Breast epithelium (tissue), 4 donors: Measurements from ENCODE around the gene CDK5RAP2. TPM values are rescaled to one million over a fixed set of nuclear protein-coding genes. Genes with fewer than 3 reads are reported as not detected.

Experiments used
- DNase-seq, 2 donors: peaks; one replicate each; pipeline ENCODE4 v3.0.0-alpha.2; 2019; ENCODE audit warnings: low spot score in 2 of 2
- H3K27ac ChIP-seq, 2 donors: fragments of 200-600 bp; sonication (generic) in 1 of 2; one replicate each; pipeline ENCODE4 v1.5.1; 2016 to 2019; ENCODE audit warnings: mild to moderate bottlenecking in 1 of 2
- H3K27me3 ChIP-seq, 2 donors: fragments of 200-600 bp; sonication (generic) in 1 of 2; one replicate each; pipeline versions ENCODE4 v1.5.1 to v1.6.0; 2017 to 2019; ENCODE audit warnings: control low read depth in 1 of 2, mild to moderate bottlenecking in 1 of 2
- H3K36me3 ChIP-seq: fragments of 200-600 bp; one replicate; pipeline ENCODE4 v1.5.1; 2019
- H3K4me1 ChIP-seq, 2 donors: fragments of 200-600 bp; sonication (generic); one replicate each; pipeline ENCODE4 v1.5.1; 2016 to 2019; ENCODE audit warnings: control low read depth in 1 of 2
- H3K4me3 ChIP-seq, 3 donors: fragments of 200-600 bp; sonication (generic); 1 replicate in 2 of 3; 2 replicates in 1 of 3; pipeline ENCODE4 v1.5.1; 2016 to 2019; ENCODE audit warnings: mild to moderate bottlenecking in 3 of 3, moderate library complexity in 2 of 3
- H3K9me3 ChIP-seq, 2 donors: fragments of 200-600 bp; sonication (generic) in 1 of 2; one replicate each; pipeline ENCODE4 v1.5.1; 2016 to 2019; ENCODE audit warnings: control low read depth in 1 of 2
- POLR2A ChIP-seq: fragments of 450-650 bp; IDR thresholded peaks from one replicate; pipeline ENCODE4 v1.6.1; 2016; ENCODE audit warnings: antibody characterized with exemption, mild to moderate bottlenecking, moderate library complexity
- POLR2AphosphoS5 ChIP-seq, 3 donors: sonication (generic); formaldehyde crosslinking; IDR thresholded peaks; one replicate each; pipeline ENCODE4 v1.6.1; 2017; ENCODE audit warnings: antibody characterized with exemption in 3 of 3
- intact Hi-C: fragments of 100-400 bp; cut with DNase I; formaldehyde crosslinking; loops from one replicate; pipeline ENCODE4 v1.15.1; 2023; ENCODE audit warnings: low total_unique reads
- total RNA-seq, 3 donors: library from RNA; depleted of rRNA; stranded (reverse); fragments of >200 nt; gene quantifications; one replicate each; pipeline ENCODE4 v1.1.0, GENCODE V29; 2016
- TF ChIP-seq, protein P1 (sequence below), 3 donors: fragments of 450-650 bp; IDR thresholded peaks; one replicate each; pipeline ENCODE4 v1.5.1; 2016 to 2017; ENCODE audit warnings: antibody characterized with exemption in 3 of 3, mild to moderate bottlenecking in 3 of 3, moderate library complexity in 3 of 3

CDK5RAP2 gene
- total RNA-seq, 3 donors from 2014 or later: 44.5 to 77.4 (median 60.6) TPM

DNA sequence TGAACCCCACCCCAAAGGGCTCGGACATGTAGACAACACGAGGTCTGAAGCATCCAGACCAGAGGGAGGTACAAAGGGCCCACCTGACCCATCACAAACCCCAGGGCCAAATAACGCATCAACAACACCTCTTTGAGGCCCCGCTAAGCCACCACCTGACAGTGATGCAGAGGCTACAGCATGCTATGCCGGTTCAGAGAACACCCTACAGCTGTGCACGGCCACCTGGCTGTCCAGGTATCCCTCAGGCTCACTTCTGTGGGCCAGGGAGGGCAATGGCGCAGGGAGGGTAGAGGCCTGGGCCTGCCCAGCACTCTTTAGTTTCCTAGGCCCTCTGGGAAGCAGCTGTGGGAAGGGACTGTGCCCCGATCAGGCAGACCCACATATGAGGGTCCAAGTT, 190.1 kb downstream of the CDK5RAP2 start:
- Histone ChIP-seq H3K9me3 (no peaks in the 10 kb centered on the region), H3K4me3 (no peak overlapping the region), H3K27ac (peak overlapping the region in 1 of 2 donors; percentile 9), H3K4me1 (peaks cover 0 to 9% of the 10 kb centered on the region in 2 donors), H3K36me3 (no peaks in the 10 kb centered on the region), H3K27me3 (no peaks in the 10 kb centered on the region)
- intact Hi-C loops: no loop called here
- TF ChIP-seq POLR2A (no peak), POLR2AphosphoS5 (IDR thresholded peaks at IDR 0.05) (no peak)
- TF ChIP-seq, protein P1, sequence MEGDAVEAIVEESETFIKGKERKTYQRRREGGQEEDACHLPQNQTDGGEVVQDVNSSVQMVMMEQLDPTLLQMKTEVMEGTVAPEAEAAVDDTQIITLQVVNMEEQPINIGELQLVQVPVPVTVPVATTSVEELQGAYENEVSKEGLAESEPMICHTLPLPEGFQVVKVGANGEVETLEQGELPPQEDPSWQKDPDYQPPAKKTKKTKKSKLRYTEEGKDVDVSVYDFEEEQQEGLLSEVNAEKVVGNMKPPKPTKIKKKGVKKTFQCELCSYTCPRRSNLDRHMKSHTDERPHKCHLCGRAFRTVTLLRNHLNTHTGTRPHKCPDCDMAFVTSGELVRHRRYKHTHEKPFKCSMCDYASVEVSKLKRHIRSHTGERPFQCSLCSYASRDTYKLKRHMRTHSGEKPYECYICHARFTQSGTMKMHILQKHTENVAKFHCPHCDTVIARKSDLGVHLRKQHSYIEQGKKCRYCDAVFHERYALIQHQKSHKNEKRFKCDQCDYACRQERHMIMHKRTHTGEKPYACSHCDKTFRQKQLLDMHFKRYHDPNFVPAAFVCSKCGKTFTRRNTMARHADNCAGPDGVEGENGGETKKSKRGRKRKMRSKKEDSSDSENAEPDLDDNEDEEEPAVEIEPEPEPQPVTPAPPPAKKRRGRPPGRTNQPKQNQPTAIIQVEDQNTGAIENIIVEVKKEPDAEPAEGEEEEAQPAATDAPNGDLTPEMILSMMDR (IDR thresholded peaks at IDR 0.05): no peak
- no peak for DNase-seq

DNA sequence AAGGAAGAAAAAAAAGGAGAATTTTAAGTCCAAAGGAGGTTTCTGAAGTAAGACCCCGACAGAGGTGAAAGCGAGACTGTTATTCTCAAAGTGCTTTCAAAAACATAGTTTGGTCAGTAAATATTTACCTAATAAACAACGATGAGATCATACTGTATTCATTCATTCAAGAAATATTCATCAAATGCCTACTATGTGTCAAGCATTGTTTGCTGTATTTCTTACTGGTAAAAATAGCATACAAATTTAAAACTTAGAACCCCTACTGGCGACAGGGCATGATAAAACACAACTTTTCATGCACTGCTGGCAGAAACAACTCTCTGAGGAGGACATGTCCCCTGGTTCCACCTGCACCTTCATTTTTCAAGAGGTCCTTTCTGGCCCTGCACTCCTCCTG, 190.7 kb downstream of the CDK5RAP2 start:
- no peak overlapping the region for H3K4me3 ChIP-seq
- H3K4me1 ChIP-seq: peaks cover 0 to 9% of the 10 kb centered on the region in 2 donors
- TF ChIP-seq, protein P1 (IDR thresholded peaks at IDR 0.05): no peak
- TF ChIP-seq POLR2A (no peak), POLR2AphosphoS5 (IDR thresholded peaks at IDR 0.05) (no peak)
- DNase-seq: no peak
- H3K27ac ChIP-seq: no peak overlapping the region
- H3K9me3 ChIP-seq: no peaks in the 10 kb centered on the region
- intact Hi-C loops: no loop called here
- H3K27me3 ChIP-seq: no peaks in the 10 kb centered on the region
- no peaks in the 10 kb centered on the region for H3K36me3 ChIP-seq

DNA sequence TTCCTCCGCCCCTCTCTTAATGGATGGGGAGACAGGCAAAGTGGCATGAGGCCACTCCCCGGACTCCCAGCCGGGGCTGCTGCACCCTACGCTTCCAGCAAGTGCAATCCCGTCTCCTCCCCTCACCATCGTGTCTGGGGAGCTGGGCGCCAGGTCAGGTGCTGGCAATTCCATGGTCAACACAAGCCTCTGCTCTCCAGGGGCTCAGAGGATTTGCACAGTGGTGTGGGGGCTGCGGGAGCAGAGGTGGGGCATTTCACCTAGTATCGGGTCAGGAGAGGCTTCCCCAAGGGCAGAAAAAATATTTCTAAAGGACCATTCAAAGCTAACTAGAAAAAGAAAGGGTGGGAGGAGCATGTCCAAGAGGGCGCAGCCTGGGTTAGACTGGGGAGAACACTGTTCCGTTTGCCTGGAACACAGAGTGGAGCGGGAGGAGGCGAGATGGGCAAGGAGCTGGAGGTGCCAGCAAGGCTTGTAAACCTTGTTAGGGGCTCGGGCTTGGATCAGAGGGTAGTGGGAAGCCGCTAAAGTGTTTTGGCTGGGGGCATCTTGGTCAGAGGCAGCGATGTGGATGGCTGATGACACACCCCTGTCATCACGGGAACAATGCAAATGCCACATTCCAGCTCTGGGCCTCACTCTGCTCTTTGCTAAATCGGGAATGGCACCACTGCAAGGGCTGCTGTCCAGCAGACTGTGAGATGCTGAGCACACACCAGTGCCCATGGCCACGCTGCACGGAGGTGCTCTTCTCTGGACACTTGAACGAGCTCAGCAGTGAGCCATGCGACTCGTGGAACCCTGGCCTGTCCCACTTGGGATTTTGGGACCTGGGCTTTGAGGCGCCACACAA, 191.7 kb downstream of the CDK5RAP2 start:
- TF ChIP-seq POLR2AphosphoS5 (IDR thresholded peaks at IDR 0.05) (no peak), POLR2A (no peak)
- TF ChIP-seq, protein P1 (IDR thresholded peaks at IDR 0.05): no peak
- H3K27ac ChIP-seq: no peak overlapping the region
- no peaks in the 10 kb centered on the region for H3K27me3 ChIP-seq
- no peak for DNase-seq
- peaks cover 0 to 9% of the 10 kb centered on the region in 2 donors for H3K4me1 ChIP-seq
- H3K9me3 ChIP-seq: no peaks in the 10 kb centered on the region
- no peaks in the 10 kb centered on the region for H3K36me3 ChIP-seq
- intact Hi-C loops: no loop called here
- no peak overlapping the region for H3K4me3 ChIP-seq

DNA sequence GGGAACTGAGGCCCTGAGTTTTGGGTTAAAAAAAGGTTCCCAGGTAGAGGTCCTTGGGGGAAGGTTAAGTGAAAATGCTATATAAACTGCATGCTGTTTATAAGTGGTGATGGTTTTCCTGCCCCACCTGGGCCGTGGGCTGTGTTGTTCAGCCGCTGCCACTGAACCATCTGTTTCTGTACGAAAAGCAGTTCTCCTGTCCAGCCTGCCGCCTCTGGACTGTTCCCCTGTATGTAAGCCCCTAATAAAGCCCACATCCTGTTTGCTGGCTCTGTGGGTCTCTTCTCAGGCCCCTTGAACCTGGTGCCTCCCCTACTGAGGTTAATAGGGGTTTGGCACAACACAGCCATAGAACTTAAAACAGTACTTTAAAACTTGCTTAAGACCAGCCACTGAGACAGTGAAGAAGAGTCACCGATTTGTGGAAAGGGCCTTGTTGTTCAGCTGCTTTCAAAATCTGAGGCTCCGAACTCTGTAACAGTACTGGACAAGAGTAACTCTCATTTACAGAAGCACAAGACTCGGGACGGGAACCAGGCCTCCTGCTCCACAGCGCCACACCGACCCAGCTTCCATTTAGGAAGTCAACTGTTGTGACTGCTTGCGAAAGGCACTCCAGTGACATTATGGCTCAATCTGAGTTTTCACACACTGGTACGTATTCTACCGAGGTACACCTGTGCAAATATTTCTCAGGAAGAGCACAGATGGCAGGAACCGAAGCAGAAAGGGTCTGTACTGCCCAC, 192.5 kb downstream of the CDK5RAP2 start:
- H3K36me3 ChIP-seq: no peaks in the 10 kb centered on the region
- no peaks in the 10 kb centered on the region for H3K9me3 ChIP-seq
- peaks cover 0 to 9% of the 10 kb centered on the region in 2 donors for H3K4me1 ChIP-seq
- no peak for TF ChIP-seq POLR2AphosphoS5 (IDR thresholded peaks at IDR 0.05)
- peak overlapping the region; percentile 55 to 56 for H3K27ac ChIP-seq
- intact Hi-C loops: no loop called here
- no peak overlapping the region for H3K4me3 ChIP-seq
- H3K27me3 ChIP-seq: no peaks in the 10 kb centered on the region
- DNase-seq: no peak

DNA sequence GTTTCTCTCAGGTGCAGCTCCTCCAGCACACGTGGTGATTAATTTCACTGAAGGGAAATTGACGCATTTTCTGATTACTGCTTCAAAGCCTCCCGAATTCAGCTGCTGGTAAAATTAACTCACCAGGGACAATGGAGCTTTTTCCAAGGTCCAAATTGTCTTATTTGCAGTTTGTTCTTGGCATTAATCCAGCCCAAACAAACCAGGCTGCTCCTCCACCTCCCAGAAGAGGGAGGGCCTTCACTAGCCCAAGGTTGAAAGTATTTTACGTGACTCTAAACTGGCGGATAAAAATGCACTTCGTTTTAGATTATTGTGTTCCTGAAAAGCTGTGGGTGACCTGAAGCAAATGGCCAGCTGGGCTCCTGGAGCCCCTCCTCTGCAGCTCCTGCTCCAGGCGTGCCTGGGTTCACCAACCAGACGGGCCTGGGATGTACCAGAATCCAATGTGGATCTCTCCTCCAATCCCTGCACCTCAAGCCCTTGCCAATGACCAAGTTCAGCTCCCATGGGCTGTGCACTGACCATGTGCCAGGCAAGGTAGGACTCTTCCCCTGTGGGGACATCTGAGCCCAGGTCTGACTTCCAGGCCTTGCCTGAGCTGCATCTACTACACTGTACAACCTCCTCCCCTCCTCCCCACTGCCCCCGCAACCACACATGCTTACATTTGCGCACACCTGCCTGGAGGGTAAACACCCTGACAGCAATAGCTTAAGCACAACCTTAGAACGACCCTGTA, 193.4 kb downstream of the CDK5RAP2 start:
- intact Hi-C loops: no loop called here
- TF ChIP-seq POLR2AphosphoS5 (IDR thresholded peaks at IDR 0.05) (no peak), POLR2A (no peak)
- TF ChIP-seq, protein P1 (IDR thresholded peaks at IDR 0.05): no peak
- peak overlapping the region; percentile 55 to 56 for H3K27ac ChIP-seq
- H3K9me3 ChIP-seq: no peaks in the 10 kb centered on the region
- H3K27me3 ChIP-seq: no peaks in the 10 kb centered on the region
- H3K36me3 ChIP-seq: no peaks in the 10 kb centered on the region
- H3K4me1 ChIP-seq: peaks cover 0 to 9% of the 10 kb centered on the region in 2 donors
- DNase-seq: no peak
- H3K4me3 ChIP-seq: no peak overlapping the region
